HL-60 (cell line): Measurements from ENCODE around the gene PRSS48.

Source experiments
- DNase-seq, 2 experiments: peaks; one replicate each; pipeline ENCODE4 v3.0.0-alpha.2; 2010 to 2020; ENCODE audit warnings: low read depth in 1 of 2, low spot score in 1 of 2
- H3K27ac ChIP-seq: fragments of 250-450 bp; sonication (Bioruptor Pico); replicated peaks from 2 replicates; pipeline ENCODE4 v1.5.1; 2020; ENCODE audit warnings: mild to moderate bottlenecking, moderate library complexity
- H3K27me3 ChIP-seq: fragments of 250-450 bp; sonication (Bioruptor Pico); 2 replicates; pipeline ENCODE4 v1.5.1; 2021; ENCODE audit warnings: mild to moderate bottlenecking, moderate library complexity; ENCODE audit not compliant: insufficient read depth, poor library complexity, severe bottlenecking
- H3K4me3 ChIP-seq: replicated peaks from 2 replicates; pipeline ENCODE4 v1.5.1; 2011; ENCODE audit warnings: mild to moderate bottlenecking, control low read depth, low read length; ENCODE audit not compliant: insufficient read depth
- CTCF ChIP-seq: IDR thresholded peaks from one replicate; pipeline ENCODE4 v1.5.1; 2011; ENCODE audit warnings: low read length, control low read depth, inconsistent platforms; ENCODE audit not compliant: insufficient read depth
- GABPA ChIP-seq: IDR thresholded peaks from 2 replicates; pipeline ENCODE4 v1.6.1; 2012; ENCODE audit warnings: low read depth
- POLR2AphosphoS5 ChIP-seq: IDR thresholded peaks from 2 replicates; pipeline ENCODE4 v1.6.1; 2012; ENCODE audit warnings: low read depth
- REST ChIP-seq: IDR thresholded peaks from 2 replicates; pipeline ENCODE4 v1.6.1; 2012; ENCODE audit warnings: low read depth; ENCODE audit not compliant: insufficient replicate concordance
- SPI1 ChIP-seq: IDR thresholded peaks from 2 replicates; pipeline ENCODE4 v1.6.1; 2012; ENCODE audit warnings: low read depth, mild to moderate bottlenecking, borderline replicate concordance

The PRSS48 gene

GRCh38 chr4:151242305-151242704 is 34.7 kb upstream of the PRSS48 start:
- no peak for DNase-seq
- TF ChIP-seq SPI1 (no peak), REST (no peak)

GRCh38 chr4:151246742-151247141 is 30.2 kb upstream of the PRSS48 start:
- no peak for DNase-seq
- Histone ChIP-seq H3K4me3 (no peak overlapping the region), H3K27ac (no peak overlapping the region), H3K27me3 (peaks cover 7% of the 10 kb centered on the region)
- no peak for TF ChIP-seq SPI1
- no peak for TF ChIP-seq REST
- no peak for TF ChIP-seq GABPA
- no peak for TF ChIP-seq POLR2AphosphoS5
- TF ChIP-seq CTCF, result no peak

More at GRCh38 chr4:151242305-151242704, 34.7 kb upstream of the PRSS48 start:
- Histone ChIP-seq H3K4me3 (no peak overlapping the region), H3K27ac (no peak overlapping the region), H3K27me3 (peaks cover 7% of the 10 kb centered on the region)

- no peak for DNase-seq
- no peak overlapping the region for H3K4me3 ChIP-seq
- TF ChIP-seq POLR2AphosphoS5 (no peak), GABPA (no peak), CTCF (no peak), REST (no peak), SPI1 (no peak)
- H3K27ac ChIP-seq, result no peak overlapping the region
- H3K27me3 ChIP-seq, result peaks cover 7% of the 10 kb centered on the region
Measured at GRCh38 chr4:151247395-151247794, 29.6 kb upstream of the PRSS48 start.

- Histone ChIP-seq H3K27ac (no peak overlapping the region), H3K4me3 (no peak overlapping the region), H3K27me3 (peaks cover 7% of the 10 kb centered on the region)
- TF ChIP-seq GABPA, result no peak
- DNase-seq, result no peak
Measured at GRCh38 chr4:151248519-151248918, 28.4 kb upstream of the PRSS48 start.
